ENCODE data around the gene ZNF492.
"Not testable (repeated sequence)": the region's sequence is repeated elsewhere in the genome, so short reads cannot be mapped to it uniquely, and the experiment has no call there.

Gene ZNF492

DNA sequence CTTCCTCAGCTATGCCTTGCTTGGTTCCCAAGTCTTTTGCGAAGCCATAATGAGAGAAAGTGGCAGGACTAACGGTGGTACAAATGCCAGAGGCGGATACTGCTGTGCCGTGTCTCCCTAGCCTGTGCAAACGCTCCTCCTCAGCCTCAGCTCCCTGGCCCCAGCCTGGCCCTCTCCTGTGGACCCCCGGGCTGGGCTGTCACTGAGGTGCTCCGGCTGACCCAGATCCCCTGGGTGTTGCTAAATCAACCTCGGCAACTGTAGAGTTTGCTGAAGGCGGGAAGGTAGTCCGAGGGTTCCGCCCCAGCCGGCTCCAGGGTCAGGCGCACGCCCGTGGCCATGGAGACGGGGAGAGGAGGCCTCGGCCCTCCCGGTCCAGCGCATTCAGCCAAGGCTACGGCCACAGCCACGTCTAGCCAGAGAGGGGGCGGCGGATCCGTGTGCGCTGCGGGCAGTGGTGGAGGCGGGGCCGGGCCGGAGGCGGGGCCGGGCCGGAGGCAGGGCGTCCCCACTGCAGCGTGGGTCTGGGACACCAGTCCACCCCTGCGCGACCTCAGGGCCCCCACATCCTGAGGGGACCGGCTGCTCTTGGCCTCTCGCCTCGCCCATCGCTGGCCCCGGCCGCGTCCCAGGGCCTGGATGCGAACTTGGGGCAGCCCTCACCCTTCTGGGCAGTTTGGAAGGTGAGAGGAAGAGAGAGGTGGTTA, 16.4 kb upstream of the ZNF492 start:
- DNase-seq, result no peak

DNA sequence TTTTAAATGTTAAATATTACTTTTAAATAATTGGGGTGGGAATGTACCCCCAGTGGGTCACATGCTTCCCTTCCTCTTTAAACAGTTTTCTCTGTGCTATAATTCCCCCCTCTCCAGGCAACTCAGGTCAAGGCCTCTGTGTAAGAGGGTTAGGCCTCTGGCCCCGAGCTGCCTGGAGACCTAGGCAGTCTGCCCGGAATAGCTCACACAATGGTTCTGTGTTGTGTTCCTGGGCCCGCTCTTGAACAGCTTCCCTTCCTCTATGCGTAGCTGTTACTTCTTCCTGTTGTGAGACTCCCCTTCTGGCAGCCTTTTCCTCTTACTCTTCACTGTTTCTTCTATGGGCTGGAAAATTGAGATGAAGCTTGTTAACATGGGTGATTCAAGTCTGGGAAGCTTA, 14.8 kb upstream of the ZNF492 start:
- no peak for DNase-seq

- no peak for DNase-seq
Measured at GRCh38 chr19:22619932-22620331, 14.2 kb upstream of the ZNF492 start.

DNA sequence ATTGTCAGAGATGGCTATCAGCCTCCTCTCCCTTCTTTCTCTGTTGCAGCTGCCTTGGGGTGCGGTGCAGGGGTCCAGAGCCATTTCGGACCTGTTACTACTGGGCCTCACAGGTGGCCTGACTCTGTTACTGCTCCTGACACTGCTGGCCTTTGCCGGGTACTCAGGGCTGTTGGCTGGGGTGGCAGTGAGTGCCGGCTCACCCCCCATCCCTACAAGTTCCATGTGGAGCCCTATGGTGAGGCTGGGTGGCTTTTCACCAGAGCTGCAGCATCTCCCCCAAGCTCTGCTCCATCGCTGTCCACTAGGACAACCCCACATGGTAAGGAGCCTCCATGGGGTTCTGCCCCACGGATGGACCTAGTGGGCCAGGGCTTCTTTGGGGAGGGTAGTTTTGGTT, 13.7 kb upstream of the ZNF492 start:
- no peak for DNase-seq

DNA sequence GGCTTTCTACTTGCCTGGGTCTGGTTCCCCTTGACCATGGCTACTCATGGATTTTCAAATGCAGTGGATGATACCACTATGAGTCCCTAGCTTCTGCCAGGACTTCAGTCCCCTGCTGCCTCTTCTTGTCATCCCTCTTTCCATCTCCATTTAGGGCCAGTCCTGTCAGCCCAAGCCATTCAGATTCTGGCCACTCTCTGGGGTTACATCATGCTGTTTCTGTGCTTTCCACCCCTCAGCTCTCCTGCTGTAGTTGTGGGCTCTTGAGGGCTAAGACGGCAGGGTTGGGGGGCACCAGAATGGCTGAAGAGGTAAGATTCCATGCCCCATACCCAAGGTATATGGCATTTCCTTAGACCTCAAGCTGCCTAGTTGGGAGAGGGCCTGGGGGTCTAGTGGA, 13.2 kb upstream of the ZNF492 start:
- no peak for DNase-seq

GRCh38 chr19:22622020-22622419, 12.1 kb upstream of the ZNF492 start:
- DNase-seq, result no peak

GRCh38 chr19:22622901-22623840, 11.0 kb upstream of the ZNF492 start:
- DNase-seq, result peak; percentile 9

GRCh38 chr19:22623841-22624221, 10.3 kb upstream of the ZNF492 start:
- no peak for DNase-seq

DNA sequence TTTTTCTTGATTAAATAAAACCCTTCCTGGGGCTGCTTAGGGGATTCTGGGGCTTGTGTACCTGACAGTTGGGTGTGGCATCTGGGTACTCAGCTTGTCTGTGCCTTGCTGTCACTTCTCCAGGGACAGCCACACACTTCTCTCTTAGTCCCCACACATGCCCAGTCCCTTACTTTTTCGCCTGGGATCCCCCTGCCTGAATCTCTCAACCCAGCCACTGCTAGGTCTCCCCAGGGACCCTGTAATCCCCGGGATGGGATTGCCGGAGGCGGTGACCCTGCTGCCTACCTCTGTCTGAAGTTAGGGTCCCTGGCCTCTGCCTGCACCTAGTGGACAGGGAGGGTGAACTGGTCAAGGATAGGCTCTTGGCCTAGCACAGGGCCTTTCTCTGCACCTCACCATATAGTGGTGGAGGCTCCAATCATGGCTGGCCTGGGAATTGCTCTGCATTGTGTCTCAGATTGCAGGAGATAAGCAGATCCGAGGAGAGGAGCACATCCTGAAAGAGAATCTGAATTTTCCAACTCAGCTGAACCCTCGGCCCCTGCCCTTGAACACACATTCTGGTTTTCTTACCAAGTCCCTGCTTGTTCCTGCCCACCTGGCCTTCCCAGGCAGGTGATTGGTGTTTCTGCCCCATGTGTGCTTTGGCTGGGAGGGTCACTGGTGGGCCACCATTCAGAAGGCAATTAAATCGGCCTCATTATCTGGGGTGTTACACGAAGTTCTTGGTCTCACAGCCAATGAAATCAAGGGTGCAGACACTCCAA, 8.7 kb upstream of the ZNF492 start:
- DNase-seq, result no peak

- no peak for DNase-seq
Measured at GRCh38 chr19:22627526-22627925, 6.6 kb upstream of the ZNF492 start.

- DNase-seq, result no peak
Measured at GRCh38 chr19:22628401-22628800, 5.7 kb upstream of the ZNF492 start.

DNA sequence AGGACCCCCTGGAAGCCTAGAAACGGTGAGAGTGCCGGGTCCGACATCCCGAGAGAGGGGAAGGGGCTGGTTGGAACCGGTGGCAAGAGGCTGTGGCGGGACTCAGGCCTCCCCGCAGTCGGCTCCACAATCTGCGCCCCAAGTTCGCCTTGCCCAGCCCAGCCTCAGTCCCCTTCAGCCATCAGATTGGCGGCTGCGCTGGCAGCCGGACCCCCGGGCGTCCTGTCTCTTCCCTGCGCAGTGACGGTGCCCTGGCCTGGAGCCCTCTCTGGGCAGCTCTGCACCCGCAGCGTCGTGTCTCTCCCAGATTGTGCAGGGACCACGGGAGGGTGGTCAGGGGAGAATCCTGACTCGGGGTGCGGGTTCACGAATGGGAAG, 315 bp downstream of the ZNF492 start:
- DNase-seq, result no peak

DNA sequence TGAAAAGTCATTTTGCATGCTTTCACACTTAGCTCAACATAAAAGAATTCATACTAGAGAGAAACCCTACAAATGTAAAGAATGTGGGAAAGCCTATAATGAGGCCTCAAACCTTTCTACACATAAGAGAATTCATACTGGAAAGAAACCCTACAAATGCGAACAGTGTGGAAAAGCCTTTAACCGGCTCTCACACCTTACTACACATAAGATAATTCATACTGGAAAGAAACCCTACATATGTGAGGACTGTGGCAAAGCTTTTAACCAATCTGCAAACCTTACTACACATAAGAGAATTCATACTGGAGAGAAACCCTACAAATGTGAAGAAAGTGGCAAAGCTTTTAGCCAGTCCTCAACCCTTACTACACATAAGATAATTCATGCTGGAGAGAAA, 51.4 kb downstream of the ZNF492 start:
- not testable (repeated sequence) for DNase-seq

DNA sequence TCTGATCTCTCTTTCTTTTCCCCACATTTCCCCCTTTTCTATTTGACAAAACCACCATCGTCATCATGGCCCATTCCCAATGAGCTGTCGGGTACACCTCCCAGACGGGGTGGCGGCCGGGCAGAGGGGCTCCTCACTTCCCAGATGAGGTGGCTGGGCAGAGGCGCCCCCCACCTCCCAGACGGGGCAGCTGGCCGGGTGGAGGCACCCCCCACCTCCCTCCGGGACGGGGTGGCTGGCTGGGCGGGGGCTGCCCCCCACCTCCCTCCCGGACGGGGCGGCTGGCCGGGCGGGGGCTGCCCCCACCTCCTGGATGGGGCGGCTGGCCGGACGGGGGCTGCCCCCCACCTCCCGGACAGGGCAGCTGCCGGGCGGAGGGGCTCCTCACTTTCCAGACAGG, 68.5 kb downstream of the ZNF492 start:
- not testable (repeated sequence) for DNase-seq

GRCh38 chr19:22703096-22703495, 69.0 kb downstream of the ZNF492 start:
- not testable (repeated sequence) for DNase-seq

- DNase-seq, result no peak
Measured at GRCh38 chr19:22708983-22709382, 74.9 kb downstream of the ZNF492 start.
